Inferior parietal cortex (tissue), 1 donor: ENCODE results near the gene IFNL1.
A peak's percentile ranks its signal among the peaks of the same experiment; 100 is the strongest.
"Not testable (repeated sequence)": the region's sequence is repeated elsewhere in the genome, so short reads cannot be mapped to it uniquely, and the experiment has no call there.

Experiments used
- DNase-seq: peaks from one replicate; pipeline ENCODE4 v3.0.0-alpha.2; 2016; ENCODE audit errors: extremely low spot score

The IFNL1 gene

DNA sequence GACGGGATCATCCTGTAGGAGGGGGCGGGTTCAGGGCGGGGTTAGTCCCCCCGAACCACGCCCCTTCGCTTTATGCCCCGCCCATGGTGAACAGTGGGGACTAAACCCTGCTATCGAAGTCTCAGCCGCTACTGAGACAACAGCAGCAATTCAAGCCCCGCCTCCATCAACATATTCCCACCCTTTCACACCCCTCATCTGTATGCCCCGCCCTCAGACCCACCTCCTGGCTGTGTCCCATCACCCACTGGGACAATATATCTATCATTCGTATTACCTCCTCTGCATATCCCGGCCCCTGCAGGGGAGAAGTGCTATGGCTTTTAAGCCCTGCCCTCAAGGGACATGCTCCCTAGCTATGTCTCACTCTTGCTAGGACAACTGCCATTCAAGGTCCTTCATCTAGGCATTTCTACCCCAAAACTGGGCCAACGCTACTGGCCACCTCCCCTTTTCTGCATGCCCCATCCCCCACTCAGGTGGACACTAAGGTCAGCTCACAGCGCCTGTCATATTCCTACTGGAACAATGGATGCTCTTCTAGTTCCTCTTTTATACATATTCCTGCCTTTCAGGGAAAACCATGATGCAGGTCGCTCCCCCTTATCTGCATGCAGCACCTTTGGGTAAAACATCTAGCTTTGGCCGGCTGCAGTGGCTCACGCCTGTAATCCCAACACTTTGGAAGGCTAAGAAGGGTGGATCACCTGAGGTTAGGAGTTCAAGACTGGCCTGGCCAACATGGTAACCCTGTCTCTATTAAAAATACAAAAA, 12.5 kb downstream of the IFNL1 start:
- no peak for DNase-seq

DNA sequence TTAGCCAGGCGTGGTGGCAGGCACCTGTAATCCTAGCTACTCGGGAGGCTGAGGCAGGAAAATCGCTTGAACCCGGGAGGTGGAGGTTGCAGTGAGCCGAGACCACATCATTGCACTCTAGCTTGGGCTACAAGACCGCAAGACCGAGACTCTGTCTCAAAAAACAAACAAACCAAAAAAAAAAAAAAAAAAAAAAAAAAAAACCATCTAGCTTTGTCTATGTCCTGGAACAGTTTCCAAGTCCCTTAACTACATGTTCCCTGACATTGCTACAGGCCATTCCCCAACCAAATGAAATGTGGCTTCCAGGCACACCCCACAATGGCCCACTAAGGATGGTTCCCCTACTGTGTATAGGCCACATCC, 13.1 kb downstream of the IFNL1 start:
- not testable (repeated sequence) for DNase-seq

DNA sequence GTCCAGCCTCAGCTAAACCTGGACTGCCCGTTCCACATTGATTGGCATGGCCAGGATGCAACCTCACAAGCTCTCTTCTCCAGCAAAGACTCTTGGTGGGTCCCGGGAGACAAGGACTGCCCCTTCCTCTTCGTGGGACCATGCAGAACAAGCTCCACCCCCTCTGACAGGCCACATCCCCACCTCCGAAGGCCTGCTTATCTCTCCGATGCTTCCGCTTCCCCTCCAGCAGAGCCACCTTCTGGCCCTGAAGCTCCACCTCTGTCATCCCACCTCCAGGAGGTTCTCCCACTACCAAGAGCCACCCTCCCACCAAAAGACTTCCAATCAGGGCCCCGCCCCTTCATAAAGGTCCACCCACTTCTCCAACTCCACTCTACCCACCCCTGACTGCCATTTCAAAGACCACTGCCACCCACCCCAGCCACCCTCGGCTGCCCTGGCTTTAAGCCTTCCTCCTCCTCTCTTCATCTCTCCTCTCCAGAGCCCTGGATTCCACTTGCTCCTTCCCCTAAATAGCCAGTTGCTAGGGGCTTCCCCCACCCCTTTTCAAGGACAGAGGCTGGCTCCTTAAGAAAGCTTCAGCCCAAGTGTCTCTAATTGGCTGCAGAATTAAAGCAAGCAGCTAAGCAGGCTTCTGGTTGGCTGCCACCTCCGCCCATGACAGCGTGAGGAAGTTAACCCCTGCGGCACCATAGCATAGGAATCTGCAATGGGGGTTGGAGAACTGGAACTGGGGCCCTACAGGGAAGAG, 14.5 kb downstream of the IFNL1 start:
- DNase-seq, result peak; percentile 76

DNA sequence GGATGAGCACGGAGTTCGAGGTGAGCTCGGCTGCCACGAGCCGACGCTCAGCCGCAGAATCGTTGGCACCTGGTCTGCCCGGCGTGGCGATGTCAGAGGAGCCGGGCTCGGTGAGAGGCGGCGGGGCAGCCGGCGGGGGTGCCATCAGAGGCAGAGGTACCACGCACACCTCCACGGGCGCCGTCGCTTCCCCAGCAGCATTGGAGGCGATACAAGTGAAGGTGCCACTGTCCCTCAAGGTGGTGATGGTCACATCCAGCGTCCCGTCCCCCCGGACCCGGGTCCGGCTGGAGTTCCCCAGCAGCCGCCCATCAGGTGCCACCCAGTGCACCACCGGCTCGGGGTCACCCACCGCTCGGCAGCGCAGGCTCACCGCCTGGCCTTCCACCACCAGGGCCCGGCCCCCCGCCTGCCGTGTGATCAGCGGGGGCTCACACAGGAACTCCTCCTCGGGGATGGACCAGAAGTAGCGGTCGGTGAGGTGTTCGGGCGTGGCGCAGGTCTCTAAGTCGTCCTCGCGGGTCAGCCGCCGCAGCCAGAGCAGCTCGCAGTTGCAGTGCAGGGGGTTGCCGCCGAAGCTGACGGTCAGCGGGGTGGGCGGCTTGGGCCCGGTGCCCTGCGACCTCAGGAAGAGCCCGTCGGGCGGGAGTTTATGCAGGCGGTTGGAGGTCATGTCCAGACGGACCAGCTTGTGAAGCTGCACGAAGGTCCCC, 18.0 kb downstream of the IFNL1 start:
- DNase-seq, result no peak

DNA sequence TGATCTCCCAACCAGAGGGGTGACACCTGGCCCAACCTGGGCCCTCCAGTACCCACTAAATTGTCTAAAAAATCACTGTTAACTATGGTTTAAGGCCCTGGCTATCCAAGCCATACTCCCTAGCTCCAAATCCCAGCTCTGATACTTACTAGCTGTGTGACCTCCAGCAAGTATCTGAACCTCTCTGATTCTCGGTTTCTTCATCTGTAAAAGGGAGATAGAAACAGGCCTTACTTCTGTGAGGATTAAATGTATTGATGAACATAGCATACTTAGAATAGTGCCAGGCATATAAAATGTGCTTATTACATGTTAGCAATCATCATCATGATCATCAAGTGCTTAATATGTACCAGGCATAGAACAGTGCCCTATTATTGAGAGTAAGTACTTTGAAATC, 19.7 kb downstream of the IFNL1 start:
- DNase-seq, result no peak

DNA sequence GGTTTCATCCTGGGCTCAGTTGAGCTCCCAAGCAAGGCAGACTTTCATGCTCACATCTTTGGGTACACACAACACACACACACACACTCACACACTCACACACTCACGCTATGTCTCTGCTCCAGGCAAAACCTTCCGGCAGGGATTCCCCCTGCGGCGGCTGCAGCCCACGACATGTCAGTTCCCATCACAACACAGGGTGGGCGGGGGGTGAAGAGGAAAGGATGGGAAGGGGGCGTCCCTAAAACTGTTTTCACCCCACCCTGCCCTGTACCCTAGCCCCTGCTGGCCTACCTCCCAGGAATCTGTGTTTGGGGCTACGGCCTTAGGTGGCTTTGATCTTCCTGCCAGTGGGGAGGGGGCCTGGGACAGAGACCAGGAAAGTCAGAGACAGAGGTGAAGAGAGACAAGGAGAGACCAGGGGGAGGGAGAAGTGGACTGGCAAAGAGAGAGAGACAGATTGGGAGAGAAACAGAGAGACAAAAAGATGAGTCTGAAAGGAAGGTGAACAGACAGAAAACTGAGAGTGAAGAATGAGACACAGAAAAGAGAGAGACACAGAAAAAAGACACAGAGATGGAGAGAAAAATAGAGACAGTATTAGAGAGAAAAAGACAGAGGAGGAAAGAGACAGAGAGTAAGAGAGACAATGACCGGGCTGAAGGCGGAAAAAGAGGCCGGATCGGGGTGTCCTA, 20.6 kb downstream of the IFNL1 start:
- DNase-seq, result no peak

DNA sequence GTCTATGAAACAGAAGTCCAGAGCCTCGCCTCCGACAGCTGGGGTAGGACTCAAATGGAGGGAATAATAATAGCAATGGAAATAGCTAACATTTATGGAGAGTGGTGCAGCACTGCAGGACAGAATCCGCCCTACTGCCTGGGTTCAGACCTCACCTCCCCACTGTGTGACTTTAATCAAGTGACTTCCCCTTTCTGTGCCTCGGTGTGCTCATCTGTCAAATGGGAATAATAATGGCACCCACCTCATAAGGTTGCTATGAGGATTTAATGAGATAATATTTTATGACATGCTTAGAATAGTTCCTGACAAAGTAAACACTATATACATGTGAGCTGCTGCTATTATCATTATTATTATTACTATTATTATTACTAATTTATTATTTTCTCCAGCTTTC, 21.3 kb downstream of the IFNL1 start:
- no peak for DNase-seq

DNA sequence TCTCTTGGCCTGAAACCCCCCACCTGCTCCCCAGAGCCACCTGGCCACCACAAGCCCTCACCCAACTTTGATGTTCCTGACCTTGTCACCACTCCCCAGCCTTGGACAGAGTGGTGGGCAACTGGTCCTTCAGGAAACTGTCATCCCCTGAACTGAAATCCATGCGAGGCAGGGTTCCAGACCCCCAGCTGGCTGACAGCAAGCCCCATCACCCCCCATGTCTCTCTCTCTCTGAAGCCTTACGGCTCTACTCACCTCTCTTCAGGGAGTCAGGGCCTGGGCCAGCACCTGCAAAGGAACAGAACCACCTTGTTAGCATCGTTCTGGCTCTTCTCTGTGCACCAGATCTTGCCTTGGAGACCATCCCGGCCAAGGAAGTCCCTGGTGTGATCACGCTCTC, 21.9 kb downstream of the IFNL1 start:
- DNase-seq, result no peak

DNA sequence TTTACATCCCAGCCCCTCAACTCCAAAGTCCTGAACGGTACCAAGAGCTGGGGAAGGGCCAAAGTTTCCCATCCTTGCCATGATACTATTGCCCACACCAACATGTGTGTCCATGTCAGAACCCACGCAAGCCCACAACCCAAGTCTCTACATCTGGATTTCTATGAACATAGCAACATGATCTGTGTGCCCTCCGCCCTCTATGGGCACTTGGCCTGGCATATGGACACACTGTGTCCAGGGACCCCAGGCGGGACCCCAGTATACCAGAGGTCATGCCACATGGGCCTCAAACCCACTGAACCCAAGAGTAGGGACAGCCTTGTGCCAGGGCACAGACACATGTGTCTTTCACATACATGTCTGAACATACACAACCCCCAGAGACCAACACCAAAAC, 22.5 kb downstream of the IFNL1 start:
- DNase-seq, result no peak

DNA sequence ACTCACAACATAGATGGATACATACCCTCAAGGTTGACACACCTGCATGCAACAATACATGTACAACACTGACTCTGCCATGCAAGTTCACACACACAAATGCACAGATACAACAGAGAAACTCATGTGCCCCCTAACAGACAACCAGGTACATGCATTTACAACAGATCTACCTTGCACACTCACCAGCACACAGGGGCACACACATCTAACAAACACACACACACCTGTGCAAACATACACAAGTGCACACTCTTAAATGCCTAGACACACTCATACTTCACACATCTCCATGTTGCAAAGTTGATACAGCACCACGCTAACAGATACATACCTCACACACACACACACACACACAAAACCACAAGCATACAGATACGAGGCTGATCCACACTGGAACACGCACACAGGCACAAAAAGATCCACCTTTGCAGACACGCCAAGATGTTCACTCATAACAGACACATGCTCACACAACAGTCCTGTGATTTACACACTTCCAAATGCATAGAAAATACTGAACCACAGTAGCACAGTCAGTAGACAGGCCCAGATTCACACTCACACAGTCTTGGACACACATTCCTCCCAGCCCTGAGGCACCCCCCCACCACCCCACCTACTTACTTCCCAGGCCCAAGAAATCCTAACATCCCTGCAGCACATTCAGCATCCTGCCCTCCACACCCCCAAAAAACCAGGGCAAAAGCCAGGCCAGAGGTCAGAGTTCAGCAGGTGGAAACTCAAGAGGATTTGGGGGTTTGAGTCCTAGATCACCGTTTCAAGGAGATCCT, 23.1 kb downstream of the IFNL1 start:
- DNase-seq, result no peak

DNA sequence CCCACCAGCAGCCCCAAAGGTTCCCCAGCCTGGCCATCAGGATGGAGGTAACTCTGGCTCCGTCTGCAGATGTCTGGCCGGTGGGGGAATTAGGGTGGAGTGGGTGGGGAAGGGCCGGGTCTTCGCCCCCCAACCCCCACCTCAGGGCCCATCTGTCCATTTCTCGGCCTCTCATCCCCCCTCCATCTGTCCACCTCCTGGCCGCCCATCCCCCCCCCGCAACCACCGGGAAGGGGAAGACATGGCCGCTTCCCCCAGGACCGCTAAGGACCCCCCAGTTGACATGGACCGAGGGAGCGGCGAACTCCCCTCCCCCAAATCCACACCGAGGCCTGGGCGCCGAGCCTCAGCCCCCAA, 23.7 kb downstream of the IFNL1 start:
- no peak for DNase-seq

DNA sequence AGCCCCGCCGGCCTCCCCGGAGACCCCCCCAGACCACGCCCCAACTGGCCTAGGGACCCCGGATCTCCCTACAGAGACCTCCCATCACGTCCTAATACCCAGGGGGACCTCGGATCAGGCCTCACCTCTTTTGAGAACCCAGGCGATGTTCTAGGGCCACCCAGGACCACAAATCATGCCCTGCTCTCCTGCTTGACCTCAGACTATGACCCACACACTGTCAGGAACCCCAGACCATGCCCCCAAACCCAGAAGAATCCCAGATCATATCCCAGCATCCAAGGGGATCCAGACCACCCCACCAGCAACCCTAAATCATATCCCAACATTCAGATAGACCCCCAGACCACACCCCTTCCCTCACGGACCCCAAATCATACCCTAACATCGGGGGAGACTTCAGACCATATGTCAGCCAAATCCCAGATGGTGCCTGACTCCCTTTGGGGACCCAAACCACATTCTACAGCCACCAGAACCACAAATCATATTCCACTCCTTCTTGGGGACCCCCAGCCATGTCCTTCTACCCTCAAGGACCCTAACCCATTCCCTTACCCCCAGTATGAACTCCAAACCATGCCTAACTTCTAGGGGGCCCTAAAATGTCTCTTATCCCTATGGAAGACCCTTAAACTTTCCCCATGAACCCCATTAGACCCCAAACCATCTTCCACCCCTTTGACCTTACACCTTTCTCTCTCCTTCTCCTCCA, 25.1 kb downstream of the IFNL1 start:
- no peak for DNase-seq

DNA sequence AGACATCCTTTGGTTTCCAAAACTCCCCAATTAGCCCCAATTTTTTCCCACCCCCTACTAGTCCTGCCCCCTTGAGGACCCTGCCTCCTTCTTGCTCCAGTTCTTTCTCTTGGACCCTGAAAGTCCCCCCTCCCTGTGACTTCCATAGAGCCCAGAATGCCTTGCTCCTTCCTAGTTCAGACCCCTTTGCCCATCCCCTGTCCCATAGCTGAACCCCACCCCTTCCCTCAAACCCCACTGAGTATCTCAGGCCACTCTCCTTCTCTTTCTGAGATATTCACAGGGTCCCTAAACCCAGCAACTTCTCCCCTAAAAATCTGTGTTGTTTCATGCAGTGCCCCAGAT, 25.6 kb downstream of the IFNL1 start:
- DNase-seq, result no peak

DNA sequence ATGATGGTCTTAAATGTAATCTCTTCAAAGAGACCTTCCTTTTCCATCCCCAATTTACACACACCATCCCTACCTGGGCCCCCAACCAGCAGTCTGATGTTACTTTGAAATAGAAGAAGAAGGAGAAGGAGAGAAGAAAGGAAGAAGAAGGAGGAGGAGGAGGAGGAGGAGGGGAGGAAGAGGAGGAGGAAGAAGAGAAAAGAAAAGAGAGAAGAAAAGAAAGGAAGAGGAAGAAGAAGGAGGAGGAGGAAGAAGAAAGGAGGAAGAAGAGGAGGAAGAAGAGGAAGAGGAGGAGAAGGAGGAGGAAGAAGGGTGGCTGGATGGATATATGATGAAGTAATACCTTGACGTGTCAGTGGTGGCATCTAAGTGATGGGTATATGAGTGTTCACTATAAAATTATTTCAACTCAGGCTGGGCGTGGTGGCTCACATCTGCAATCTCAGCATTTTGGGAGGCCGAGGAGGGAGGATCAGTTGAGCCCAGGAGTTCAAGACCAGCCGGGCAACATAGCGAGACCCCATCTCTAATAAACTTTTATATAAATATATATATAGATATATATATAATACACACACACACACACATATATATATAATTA, 28.1 kb downstream of the IFNL1 start:
- no peak for DNase-seq

DNA sequence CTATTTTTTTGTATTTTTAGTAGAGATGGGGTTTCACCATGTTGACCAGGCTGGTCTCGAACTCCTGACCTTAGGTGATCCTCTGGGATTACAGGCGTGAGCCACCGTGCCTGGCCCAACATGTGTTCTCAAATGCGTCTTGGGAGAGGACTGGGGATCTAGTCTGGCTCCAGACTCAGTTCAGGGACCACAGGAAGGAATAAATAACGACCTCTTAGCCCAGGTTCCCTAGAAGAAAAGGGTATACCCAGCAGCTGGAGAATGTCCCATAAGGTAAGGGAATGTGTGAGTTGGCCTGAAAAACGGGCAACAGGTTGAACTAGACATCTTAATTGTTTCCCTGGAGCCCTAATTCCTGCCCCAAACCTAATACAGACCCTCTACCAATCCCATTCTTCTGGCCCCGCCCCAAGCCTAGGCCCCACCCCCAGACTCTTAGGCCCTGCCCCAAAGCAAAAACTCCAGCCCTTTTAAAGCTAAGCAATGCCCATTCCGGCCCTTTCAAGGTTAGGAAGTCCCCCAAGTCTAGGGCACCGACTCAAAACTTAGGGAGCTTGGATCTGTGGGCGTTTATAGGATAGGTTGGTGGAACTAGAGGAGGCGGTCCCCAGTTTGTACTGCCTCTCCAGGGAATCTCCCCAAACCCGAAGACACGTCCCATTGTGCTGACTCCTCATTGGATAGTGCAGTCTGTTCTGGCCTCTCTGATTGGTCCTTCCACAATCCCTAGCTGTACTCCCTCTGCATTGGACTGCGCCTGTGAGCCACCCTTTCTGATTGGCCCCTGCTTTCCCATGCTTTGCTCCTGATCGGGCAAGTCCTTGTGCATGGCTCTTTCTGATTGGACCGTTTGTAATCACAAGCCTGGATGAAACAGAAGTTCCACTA, 29.8 kb downstream of the IFNL1 start:
- DNase-seq, result no peak

DNA sequence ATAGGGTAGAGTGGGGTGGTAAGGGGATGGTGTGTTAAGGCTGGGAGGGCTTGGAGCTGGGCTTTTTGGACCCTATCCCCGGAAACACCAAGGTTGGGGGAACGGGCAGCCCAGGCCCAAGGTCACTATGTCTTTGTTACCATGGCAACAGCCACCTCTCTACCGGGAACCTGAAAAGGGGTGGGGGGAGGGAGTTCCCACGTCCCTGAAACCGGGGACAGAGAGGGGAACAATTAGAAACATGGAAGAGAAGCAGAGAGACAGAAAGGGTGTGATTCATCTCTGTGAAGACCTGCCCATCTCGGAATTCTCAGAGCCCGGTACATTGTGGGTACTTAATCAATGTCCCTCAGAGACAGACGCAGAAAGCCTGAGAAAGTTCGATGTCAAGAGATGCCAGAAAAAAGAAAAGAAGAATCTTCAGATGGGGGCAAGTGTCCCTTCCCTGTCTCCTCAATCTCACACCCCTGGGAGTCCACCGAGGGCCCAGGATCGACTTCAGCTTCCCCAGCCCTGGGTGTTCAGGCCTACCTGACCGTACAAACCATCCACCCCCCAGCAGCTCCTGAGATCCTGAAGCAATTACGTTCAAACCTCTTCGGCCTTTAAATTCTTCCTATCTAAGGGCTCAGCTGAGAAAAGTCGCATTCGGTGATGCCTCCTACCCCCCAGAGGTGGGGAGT, 31.3 kb downstream of the IFNL1 start:
- DNase-seq, result no peak

DNA sequence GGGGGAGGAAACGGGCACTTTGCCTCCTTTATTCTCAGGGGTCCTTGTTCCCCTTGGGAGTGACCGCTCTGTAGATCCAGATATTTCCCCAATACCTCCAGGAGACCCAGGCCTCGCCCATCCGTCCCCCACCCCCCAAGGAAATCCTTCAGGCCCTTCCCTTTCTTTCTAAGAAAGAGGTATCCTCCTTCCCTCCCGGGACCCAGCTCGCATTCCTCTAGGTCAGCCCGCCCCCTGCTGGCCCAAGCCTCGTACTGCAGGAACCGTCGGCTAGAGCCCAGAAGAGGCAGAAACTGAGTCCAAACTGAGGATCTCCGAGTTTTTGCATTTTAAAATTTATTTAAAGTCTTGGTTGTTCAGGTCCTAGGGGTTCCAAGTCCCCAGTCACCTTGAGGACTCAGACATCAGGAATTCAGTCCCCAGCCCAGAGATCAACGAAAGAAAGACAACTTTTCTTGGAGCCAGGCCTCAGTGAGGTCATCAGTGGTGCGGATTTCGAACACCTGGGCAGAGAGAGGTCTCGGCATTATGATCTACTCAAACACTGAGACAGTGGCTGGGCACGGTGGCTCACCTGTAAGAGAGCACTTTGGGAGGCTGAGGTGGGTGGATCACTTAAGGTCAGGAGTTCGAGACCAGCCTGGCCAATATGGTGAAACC, 32.0 kb downstream of the IFNL1 start:
- peak; percentile 94 for DNase-seq

DNA sequence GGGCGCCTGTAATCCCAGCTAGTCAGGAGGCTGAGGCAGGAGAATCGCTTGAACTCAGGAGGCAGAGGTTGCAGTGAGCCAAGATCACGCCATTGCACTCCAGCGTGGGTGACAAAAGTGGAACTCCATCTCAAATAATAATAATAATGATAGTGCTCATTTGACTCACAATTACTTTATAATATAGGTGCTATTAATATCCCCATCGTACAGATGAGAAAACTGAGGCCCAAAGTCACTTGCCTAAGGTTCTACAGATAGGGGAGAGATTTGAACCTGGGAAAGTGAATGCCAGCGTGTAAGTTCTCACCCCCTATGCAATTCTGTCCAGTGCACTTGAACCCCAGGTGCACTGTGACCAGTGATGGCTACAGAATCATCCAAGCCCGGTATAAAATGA, 33.7 kb downstream of the IFNL1 start:
- DNase-seq, result no peak
